Uterus (tissue), 2 donors: ENCODE measurements around the gene SMARCAD1.

Source experiments
- CTCF ChIP-seq, 4 experiments: fragments of 200-600 bp in 2 of 4; fragments of 450-650 bp in 2 of 4; sonication (generic) in 2 of 4; IDR thresholded peaks; one replicate each; pipeline ENCODE4 v1.5.1; 2016 to 2019; ENCODE audit warnings: antibody characterized with exemption in 4 of 4, mild to moderate bottlenecking in 2 of 4, moderate library complexity in 1 of 4
- POLR2A ChIP-seq, 2 donors: fragments of 450-650 bp; IDR thresholded peaks; one replicate each; pipeline ENCODE4 v1.6.1; 2016; ENCODE audit warnings: antibody characterized with exemption in 2 of 2, mild to moderate bottlenecking in 1 of 2, moderate library complexity in 1 of 2

- no peak for TF ChIP-seq POLR2A (IDR thresholded peaks at IDR 0.05)
- TF ChIP-seq CTCF (IDR thresholded peaks at IDR 0.05): no peak
Measured at GRCh38 chr4:94171616-94172015, 36.0 kb upstream of the SMARCAD1 start.
